Adipose tissue (tissue), 3 donors: ENCODE data around the gene ZC4H2. TPM values are rescaled to one million over a fixed set of nuclear protein-coding genes. Genes with fewer than 3 reads are reported as not detected.

Experiments
- polyA plus RNA-seq, 3 donors: library from polyadenylated mRNA; stranded (reverse); fragments of 200-250 nt; gene quantifications; one replicate each; pipeline ENCODE4 v1.2.3, GENCODE V29; 2013
- donor health status: healthy with polysubstance abuse.
- donor health status: Bipolar disorder and iron deficiency.
- donor health status: healthy.

The ZC4H2 gene
- polyA plus RNA-seq, 3 donors = 2.4 to 7.1 (median 4.1) TPM

Other genes with a start within 250 kb of the ZC4H2 start
- gene ZC3H12B, start 58.4 kb upstream of the ZC4H2 start, polyA plus RNA-seq = under 1 TPM; 0.16 to 0.67 (median 0.24) TPM